Measurements from ENCODE around the gene GLRX.

The GLRX gene

DNA sequence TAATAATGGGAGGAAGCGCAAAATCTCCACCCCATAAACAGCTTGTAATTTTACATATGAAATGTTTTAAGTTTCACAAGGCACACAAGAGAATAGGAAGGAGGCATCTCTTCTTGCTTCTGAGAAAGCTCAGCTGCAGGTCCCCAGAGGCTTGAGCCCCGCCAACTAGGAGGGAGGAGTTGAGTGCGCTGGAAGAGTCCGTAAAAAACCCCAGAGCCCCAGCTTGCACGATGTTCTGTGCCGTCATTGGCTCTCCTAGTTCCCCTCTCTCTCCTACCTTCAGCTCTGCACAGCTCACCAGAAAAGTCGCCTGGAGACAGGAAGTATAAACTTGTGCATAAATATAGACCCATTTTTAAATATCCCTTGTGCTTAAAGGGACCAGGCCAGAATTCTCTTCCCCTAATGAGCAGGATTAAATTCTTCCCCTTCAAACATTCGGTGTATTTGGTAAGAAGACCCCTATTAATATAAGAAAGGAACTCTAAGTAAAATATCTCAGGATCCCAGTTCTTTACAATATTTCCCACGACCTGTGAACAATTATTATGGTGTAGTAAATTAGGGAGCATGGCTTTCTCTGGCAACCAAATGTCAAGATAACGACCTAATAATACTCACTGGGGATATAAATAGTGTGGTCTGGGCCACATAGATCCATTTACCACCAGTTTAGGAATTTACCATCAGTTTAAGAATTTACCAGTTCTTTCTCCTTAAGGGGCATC lies 13.7 kb downstream of the GLRX start:
- peak; percentile 86 for DNase-seq (ENCODE audit: low read depth)

DNA sequence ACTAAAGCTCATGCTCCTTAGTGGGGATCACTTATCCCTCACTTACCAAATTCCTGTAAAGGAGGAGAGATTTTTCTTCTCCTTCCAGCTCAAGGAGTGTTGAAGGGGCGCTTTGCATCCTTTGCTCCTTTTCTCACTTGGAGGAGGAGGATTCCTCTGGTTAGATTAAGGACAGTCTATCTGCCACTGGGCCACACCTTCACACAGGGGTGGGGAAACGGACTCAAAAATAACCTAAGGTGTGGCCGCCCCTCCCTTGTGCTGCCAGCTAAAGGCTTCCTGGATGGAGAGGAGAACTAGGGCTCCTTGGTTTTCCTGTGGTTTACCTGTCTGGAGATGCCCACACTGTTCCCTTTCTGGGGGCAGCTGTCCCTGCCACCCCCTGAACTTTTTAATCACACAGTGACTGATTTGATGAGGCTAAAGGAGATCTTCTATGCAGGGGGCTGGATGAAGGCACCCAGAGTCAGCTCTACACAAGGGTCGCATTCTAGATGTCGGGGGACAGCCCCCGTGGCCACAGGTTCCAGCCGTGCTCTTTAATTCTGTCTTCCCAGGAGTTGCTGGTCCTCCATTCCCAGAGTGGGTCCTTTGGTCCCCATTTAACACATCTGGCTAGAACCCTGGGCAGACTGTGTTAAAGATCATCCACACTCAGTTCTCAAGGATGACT lies 14.4 kb downstream of the GLRX start:
- DNase-seq (ENCODE audit: low read depth) = no peak

DNA sequence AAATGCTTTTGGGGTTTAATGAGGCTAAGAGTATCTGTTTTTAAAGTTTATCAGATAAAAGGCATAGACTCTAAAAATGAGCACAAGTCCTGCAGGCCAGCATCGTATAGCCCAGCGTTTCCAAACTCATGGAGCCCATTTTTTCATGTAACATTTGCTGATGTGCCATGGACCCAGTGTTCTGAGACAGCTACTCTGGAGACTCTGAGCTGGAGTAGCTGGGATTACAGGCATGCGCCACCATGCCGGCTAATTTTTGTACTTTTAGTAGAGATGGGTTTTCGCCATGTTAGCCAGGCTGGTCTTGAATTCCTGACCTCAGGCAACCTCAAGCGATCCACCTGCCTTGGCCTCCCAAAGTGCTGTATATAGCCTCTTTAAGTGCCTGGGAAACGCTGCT lies 15.8 kb downstream of the GLRX start:
- no peak for DNase-seq (ENCODE audit: low read depth)

DNA sequence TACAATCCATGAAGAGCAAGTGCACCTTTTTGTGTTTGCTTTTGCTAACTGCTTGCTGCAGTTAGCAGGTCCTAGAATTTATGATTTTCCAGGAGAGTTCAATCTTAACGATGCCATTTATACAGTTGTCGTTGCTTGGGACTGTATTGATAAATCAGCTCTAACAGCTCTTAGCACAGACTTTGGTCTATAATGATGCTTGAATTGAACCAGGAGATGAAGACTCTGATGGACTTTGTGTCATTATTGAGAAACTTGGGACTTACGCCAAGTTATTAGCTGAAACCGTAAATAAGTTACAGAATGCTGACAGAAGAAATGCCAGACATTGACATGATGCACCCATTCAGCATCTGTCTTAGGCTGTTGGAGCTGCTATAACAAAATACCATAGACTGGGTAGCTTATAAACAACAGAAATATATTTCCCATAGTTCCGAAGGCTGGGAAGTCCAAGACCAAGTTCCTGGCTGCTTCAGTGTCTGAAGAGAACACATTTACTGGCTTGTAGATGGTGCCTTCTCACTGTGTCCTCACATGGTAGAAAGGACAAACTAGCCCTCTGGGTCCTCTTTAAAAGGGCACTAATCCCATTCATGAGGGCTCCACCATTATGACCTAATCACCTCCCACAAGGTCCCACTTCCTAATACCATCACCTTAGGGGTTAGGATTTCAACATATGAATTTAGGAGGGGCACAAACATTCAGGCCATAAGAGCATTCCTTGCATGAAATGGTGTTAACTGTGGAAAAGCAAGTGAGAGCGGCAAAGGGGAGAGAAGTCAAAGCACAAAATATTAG lies 17.6 kb downstream of the GLRX start:
- no peak for DNase-seq (ENCODE audit: low read depth)

DNA sequence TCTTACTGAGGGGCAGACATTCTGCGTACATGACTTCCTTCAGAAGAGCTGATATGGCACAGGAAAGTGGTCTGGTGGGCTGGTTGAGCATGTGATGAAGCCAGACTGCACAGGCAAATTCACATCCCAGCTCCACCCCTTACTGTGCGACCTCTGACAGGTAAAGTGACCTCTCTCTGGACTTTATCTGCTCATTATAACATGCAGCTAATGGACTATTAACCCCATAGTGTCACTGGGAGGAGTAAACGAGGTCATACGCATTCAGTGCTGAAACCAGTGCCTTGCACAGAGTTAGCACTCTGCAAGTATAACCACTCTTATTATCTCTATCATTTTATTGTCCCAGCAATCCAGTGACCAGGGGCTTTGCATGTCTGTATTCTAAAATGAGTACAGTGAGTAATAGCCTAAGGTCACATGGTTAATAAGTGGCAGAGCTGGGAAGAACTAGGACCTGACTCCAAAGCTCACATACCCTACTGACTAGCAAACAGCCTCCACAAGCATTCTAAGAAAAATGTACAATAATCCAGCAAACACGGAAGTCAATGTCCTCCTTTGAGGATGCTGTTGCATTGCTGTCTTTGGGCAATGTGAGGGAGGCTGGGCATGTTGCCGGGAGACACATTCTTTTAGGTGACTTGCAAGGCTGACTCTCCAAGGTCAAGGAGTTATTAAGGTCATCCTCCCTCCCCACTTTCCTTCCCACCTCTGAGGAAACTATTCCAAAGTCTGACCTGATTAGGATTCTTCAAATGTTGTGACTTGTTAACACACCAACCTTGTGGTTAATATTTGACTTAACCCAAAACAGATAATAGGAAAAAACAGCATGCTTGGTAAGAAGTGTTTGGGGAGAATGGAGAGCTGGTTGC lies 19.0 kb downstream of the GLRX start:
- DNase-seq (ENCODE audit: low read depth) = no peak

DNA sequence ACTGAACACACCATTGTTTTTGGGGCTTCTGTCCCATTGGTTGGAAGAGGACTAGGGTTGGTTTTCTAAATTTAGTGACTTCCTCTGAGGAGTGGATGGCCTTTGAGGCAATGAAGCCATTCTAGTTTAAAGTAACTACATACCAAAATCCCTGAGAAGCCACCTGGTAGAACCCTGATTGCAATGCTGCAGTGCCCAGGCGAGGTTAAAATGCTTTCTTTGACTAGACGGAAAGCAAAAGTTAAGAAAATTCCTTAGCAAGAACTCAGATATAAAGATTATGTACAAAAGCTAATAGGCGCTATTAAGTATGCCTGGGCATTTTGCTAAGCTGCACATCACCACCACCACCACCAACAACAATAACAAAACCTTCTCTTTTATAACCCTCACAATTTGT lies 20.6 kb downstream of the GLRX start:
- no peak for DNase-seq (ENCODE audit: low read depth)

DNA sequence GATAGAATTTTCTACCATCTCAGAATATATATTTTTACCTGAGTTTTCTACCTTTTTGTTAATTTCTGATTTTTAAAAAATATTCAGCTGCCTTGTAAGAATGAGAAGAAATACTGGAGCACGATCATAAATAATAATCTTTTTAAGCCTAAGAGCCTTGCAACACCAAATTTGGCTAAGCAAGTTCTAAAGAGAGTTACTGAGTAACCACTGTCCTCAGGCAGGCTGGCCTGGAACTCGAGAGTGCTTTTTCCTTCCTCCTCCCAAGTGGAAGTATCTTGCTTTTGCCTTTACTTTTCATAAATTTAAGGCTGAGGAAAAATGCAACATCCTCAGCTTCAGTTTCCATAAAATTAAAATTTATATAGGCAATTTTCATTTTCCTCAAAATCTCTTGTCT lies 21.0 kb downstream of the GLRX start:
- no peak for DNase-seq (ENCODE audit: low read depth)

DNA sequence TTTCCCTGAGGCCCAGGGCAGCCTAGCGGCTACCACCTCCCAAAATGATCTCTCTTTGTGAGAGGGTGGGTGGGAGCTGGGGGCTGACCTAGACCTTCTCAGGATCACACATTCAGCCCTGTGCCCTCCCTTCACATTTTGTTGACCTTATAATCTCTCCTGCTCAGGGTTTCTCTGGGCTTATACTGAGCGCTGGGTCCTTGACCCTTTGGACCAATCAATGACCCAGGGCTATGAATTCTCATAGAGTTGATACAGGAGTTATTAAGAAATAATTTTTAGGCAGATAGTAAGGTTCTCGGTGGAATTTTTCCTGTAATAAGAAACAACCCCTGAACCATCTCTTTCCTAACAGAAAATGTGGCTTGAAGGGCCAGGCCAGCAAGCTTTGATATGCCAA lies 22.0 kb downstream of the GLRX start:
- DNase-seq (ENCODE audit: low read depth) = no peak

DNA sequence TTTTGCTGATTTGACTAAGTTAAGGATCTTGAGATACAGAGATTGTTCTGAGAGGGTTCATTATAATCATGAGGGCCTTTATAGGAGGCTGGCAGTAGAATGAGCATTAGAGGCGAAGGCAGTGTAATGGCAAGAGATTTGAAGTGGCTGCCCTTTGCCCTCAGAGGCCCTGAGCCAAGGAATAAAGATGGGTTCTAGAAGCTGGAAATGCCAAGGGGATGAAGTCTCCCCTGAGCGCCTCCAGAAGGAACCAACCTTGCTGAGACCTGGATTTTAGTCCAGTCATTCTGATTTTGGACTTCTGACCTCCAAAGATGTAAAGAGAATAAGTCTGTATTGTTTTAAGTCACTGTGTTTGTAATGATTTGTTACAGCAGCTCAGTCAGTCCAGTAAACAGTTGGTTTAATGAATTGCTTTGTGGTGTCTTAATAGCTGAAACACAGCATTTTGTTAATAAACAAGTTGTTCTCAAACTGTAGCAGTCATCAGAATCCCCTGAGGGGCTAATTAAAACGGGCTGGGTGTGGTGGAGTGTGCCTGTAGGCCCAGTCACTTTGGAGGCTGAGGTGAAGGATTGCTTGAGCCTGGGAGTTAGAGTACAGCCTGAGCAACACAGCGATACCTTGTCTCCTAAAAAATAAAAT lies 23.2 kb downstream of the GLRX start:
- DNase-seq (ENCODE audit: low read depth) = no peak

DNA sequence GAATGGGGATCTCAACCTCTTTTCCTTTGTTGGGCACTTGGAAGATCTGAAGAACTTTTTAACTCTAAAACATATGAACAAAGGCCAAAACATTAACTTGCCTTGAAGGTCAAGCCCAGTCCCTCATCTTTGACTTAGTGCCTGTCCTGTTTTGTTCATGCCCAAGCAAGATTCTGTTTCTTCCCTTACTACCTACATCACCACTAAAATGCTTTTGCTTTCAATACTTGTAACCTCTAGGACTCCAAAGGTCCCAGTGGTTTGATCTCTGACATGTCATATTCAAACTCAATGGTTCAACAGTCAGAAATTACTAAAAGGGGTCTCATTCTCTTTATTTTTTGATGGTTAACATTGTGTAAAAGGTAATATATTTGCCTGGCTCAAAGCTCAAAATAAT lies 24.0 kb downstream of the GLRX start:
- no peak for DNase-seq (ENCODE audit: low read depth)

DNA sequence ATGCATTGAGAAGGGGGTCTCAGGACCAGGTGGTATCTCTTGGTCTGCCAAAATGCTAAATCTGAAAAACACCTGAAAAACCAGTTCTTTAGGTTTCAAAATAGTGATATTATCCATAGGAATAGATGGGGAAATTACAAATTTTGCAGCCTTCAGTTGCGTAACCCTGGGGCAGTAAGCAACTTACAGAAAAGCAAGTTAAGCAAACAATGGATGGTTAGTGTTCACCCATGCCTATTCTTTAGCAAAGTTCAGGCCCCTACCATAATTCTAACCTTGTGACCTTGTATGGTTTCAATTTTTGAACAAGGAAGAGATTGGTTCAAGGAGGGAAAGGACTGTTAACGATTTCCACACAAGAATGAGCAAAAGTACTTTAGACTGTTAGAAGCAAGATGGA lies 24.5 kb downstream of the GLRX start:
- DNase-seq (ENCODE audit: low read depth) = no peak

DNA sequence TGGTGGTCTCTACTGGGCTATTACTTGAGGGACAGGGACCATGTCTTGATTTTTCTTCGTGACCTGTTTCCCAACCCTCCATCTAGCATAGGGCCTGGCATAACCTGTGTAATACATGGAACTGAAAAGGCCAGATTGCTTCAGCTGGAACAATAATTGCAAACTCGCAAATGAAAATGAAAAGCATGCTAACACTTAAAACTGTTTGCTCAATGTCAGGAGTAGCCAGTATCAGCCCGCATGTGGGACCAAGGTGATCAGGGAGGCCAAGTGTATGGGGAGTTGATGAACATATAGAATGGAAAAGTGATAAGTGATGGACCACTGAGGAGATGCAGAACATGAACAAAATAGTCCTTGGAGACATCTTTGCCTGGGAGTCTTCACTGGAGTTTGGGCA lies 25.2 kb downstream of the GLRX start:
- DNase-seq (ENCODE audit: low read depth) = no peak

DNA sequence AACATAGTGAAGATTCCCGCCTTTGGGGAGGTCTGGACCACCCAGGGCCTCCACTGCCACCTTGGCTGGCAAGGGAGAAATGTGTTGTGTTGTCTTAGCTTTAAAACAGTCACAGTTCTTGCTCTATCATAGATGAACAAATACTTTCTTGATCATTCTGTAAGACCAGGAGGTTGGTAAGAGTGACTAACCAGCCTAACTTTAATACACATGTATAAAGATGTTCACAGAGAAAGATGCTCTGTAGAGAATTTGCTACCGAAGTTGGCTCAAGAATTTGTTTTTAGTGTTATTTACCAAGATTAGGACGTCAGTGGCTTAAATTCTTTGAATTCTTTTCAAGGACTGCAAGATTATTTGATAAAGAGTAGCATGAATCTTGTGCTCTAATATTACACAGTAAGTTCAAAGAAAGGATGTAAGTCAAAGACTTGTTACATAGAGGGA lies 28.4 kb downstream of the GLRX start:
- no peak for DNase-seq (ENCODE audit: low read depth)

DNA sequence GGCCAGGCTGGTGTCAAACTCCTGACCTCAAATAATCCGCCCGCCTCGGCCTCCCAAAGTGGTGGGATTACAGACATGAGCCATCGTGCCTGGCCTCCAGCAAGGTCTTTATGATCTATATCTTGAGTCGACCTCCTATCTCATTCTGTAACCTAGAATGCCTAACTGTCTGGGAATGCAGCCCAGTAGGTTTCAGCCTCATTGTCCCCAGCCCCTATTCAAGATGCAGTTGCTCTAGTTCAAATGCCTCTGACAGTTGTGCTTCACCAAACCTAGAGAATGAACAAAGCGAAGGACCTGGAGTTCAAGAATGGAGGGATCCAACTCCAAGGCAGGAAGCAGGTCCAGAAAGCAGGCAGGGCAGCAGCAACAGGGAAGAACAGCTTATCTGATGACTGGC lies 30.8 kb downstream of the GLRX start:
- DNase-seq (ENCODE audit: low read depth) = no peak

DNA sequence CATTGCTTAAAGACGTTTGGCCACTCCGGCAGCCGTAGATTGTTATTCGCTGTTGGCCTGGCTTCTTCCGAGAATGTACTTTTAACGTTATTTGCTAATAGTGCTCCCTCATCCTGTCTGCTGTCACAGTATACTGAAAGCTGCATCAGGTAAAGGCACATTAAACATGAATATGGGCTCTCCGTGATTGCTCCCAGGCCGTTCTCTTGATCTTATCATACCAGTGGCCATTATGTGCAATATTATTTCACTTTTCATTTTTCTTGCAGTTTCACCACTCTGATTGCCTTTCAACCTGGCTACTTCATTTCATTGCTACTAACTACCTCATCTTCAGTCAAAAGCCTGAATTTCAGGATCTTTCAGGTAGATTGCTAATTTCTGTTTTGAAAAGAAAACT lies 34.0 kb downstream of the GLRX start:
- DNase-seq (ENCODE audit: low read depth) = no peak

DNA sequence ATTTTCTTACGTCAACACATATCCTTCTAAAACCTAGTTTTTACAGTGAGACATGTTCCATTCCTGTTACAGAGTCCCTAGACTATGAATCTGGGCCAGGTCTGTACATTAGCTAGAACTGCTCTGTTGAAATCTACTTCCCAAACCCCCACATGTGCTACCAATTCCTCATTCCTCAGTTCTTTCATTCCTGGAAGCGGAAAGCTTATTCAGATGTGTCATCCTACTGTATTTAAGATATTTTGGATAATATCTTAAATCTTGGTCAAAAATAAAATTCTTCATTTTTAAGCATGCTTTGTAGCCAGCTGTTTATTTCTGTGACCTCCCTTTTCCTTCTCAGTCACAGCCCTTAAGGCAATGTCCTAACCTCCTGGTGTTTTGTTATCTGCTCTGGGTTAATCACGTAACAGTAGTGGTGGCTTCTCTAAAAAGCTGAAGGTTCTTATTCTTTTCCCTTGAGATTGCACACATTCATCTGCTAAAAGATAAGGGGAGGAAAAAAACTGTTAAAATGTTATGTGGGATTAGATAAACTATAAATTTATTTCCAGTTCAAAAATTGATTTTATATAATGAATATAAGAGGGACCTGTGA lies 35.6 kb downstream of the GLRX start:
- no peak for DNase-seq (ENCODE audit: low read depth)

DNA sequence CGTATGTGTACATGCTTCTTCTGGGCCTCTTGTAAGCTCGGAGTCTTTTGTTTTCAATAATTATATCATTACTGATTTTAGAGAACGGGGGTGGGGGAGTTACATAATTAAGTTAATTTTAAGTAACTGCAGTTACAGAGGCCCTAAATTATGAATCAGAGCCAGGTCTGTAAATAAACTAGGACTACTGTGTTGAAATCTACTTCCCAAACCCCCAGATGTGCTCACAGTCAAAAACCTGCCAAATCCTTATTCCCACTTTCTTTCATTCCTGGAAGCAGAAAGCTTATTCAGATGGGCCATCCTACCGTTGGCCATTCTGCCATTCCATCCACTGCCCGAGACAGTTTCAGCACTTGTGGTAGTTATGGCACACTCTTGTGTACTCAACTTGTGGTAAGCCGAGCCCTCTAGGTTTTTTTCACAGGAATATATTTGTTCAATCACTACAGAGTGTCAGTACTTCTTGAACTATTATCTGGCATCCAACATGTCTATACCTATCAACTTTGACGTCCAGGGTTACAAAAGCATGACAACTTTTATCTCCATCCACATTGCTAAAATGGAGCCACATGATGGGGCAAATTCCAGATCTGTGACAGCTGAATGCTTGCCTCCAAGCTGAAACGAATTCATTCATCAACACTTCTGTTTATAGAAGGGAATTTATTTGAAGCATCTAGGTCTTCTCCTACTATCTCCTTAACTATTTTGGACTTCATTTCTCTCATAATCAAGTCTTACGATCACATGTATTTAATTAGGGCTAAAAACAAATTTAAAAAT lies 37.8 kb downstream of the GLRX start:
- DNase-seq (ENCODE audit: low read depth) = no peak

DNA sequence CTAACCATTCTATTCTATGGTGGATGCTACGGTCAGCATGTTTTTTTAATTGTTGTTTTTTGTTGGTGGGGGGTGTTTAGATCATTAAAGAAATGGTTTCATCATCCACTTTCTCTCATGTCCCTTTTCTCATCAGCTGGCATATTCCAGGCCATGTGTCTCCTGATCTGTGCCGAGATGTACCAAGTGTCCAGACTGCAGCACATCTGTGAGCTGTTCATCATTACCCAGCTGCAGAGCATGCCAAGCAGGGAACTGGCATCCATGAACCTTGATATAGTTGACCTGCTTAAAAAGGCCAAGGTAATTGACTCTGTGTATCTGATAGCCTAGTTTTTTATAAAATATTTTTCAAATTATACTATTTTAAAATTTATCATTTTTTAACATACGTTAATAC lies 38.9 kb downstream of the GLRX start:
- DNase-seq (ENCODE audit: low read depth) = no peak

DNA sequence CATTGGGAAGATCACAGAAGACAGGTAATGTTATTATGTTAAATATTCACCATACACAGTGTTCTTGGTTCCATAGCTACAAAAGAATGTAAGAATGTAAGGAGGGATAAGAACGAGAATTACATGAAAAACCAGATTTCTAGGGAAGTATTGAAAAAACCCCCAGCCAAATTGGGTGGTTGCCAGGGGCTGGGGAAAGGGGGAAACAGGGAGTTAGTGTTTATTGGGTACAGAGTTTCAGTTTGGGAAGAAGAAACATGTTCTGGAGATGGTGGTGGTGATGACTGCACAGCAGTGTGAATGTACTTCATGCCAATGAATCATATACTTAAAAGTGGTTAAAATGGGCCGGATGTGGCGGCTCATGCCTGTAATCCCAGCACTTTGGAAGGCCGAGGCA lies 40.3 kb downstream of the GLRX start:
- DNase-seq (ENCODE audit: low read depth) = no peak

DNA sequence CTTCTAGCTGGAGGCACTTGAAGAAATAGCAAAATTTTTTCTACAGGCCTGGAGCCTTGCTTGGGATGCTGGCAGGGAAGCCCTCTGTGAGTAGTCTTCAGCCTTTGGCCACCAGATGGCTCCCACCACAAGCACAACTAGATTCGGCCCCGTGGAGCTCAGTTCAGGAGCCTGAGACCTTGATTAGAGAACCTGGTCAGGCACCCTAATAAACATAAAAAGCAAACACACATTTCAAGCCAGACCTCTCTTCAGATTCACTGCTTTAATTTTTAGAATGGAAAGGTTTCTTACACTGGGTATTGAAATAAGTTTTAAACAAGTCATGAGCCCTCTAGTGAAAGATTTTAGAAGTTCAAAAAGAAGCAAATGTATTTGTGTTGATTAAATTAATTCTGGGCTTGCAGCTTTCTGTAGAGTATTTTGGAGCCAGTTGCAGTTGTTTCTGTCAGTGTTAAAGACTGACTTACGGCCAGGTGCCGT lies 41.4 kb downstream of the GLRX start:
- DNase-seq (ENCODE audit: low read depth) = peak; percentile 67

Data from stromal cell of bone marrow (primary cell).